Stimulated activated CD8-positive, alpha-beta memory T cell treated with anti-CD3 and anti-CD28 coated beads, Interleukin-15, amount 100 ng/mL, for 48 hours (primary cell): Measurements from ENCODE around the gene PRODH2.

ENCODE experiments used
- DNase-seq, 2 donors: peaks; one replicate each; pipeline ENCODE4 v3.0.0-alpha.2; 2020; ENCODE audit warnings: low read depth in 2 of 2

PRODH2 gene, protein sequence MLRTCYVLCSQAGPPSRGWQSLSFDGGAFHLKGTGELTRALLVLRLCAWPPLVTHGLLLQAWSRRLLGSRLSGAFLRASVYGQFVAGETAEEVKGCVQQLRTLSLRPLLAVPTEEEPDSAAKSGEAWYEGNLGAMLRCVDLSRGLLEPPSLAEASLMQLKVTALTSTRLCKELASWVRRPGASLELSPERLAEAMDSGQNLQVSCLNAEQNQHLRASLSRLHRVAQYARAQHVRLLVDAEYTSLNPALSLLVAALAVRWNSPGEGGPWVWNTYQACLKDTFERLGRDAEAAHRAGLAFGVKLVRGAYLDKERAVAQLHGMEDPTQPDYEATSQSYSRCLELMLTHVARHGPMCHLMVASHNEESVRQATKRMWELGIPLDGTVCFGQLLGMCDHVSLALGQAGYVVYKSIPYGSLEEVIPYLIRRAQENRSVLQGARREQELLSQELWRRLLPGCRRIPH

DNA sequence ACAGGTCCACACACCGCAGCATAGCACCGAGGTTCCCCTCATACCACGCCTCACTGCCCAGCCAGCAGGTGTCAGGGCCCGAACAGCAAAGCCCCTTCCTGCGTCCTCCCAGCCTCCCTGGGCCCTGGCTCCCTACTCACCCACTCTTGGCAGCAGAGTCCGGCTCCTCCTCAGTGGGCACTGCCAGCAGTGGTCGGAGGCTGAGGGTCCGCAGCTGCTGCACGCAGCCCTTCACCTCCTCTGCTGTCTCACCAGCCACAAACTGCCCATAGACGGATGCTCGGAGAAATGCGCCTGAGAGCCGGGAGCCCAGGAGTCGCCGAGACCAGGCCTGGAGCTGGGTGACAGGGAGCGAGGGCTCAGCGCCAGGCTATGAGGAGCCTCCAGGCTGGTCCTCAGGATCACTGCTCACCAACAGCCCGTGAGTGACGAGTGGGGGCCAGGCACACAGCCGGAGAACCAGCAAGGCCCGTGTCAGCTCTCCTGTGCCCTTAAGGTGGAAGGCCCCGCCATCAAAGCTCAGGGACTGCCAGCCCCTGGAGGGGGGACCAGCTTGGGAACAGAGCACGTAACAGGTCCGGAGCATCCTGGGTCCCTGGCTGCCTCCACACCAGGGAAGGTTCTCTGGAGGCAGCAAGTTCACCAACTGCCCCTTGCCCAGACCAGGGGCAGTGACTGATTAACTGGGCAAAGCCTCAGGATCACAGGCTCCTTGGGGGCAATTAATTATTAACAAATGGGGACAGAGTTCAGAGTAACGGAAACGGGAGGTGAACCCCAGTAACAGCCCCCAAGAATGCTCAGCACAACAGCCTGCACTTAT, at the start of gene PRODH2:
Gene PRODH2 (minus strand): TSS at position 626 of the 823 bp plus-strand sequence. CDS start 40 bp downstream, at position 586.
- DNase-seq, result no peak

DNA sequence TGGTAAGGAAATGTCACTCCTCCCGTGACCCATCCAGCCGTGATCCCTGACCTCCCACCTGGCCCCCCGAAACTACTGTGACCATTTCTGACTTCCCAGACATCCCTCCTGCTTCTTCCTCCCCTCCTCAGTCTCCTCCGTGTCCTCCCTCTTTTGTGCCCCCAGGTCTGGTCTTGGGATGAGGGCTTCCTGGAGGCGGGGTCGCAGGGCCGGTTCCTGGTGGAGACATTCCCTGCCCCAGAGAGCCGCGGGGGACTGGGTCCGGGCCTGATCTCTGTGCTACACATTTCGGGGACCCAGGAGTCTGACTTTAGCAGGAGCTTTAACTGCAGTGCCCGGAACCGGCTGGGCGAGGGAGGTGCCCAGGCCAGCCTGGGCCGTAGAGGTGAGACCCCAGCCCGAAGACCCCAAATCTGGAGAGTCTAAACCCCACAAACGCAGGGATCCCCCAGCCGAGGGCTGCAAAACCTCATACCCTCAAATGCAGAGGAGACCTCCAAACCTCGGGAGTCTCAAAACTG, 49.1 kb upstream of the PRODH2 start:
- no peak for DNase-seq

DNA sequence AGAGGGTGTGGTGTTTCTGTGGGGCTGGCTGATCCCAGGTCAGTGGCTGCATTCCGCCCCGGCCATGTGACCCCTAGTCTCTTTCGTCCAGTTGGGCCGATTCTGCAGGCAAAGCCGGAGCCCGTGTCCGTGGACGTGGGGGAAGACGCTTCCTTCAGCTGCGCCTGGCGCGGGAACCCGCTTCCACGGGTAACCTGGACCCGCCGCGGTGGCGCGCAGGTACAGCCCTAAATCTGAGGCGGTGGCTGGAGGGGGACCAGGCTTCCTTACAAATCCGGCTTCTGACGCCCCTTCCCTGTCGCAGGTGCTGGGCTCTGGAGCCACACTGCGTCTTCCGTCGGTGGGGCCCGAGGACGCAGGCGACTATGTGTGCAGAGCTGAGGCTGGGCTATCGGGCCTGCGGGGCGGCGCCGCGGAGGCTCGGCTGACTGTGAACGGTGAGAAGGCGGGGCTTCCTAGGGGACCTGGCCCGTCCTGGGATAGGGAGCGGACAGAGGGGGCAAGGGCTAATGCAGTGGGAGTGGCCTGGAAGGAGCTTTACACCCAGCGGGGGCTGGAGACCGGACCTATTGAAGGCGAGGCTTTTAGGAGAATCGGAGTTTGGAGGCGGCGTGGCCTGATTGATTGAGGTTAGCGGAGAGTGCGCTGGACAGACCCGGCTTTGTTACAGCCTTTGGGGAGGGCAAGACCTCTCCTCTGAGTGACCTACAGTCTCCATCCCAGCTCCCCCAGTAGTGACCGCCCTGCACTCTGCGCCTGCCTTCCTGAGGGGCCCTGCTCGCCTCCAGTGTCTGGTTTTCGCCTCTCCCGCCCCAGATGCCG, 48.4 kb upstream of the PRODH2 start:
- no peak for DNase-seq

DNA sequence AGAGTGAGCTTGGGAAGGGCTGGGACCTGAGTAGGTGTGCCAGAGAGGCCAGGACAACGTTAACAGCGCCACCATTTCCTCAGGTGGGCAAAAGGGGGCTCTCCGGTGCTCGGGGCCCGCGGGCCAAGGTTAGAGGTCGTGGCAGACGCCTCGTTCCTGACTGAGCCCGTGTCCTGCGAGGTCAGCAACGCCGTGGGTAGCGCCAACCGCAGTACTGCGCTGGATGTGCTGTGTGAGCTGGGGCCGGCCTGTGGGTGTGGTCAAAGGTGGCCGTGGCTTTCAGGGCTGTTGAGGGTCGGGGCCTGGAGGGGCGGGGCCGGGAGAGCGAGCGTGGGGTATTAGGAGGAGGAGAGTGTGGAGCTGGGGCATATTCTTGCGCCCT, 47.8 kb upstream of the PRODH2 start:
- DNase-seq, result no peak

DNA sequence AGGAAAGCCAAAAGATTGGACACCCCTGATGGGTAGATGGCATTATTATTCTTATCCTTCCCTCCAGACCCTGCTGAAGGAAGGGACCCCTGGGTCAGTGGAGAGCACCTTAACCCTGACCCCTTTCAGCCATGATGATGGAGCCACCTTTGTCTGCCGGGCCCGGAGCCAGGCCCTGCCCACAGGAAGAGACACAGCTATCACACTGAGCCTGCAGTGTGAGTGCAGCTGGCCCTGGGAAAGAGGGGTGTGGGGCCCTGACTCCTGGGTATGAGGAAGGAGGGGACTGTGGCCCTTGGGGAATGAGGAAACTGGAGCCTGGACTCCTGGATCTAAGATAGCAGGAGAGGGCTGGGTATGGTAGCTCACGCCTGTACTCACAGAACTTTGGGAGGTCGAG, 46.8 kb upstream of the PRODH2 start:
- DNase-seq, result no peak

DNA sequence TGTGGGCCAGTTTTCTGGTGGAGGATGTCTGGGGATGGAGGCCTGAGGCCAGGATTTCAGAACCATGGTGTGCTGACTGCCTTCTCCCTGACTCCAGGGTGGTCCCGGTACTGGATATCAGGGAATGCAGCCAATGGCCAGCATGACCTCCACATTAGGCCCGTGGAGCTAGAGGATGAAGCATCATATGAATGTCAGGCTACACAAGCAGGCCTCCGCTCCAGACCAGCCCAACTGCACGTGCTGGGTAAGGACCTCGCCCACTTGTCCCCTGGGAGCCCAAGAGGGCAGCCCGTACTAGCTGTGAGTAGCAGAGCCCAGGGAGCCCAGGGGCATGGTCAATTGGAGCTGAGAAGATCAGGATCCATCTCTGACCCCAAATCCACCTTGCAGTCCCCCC, 45.7 kb upstream of the PRODH2 start:
- no peak for DNase-seq

DNA sequence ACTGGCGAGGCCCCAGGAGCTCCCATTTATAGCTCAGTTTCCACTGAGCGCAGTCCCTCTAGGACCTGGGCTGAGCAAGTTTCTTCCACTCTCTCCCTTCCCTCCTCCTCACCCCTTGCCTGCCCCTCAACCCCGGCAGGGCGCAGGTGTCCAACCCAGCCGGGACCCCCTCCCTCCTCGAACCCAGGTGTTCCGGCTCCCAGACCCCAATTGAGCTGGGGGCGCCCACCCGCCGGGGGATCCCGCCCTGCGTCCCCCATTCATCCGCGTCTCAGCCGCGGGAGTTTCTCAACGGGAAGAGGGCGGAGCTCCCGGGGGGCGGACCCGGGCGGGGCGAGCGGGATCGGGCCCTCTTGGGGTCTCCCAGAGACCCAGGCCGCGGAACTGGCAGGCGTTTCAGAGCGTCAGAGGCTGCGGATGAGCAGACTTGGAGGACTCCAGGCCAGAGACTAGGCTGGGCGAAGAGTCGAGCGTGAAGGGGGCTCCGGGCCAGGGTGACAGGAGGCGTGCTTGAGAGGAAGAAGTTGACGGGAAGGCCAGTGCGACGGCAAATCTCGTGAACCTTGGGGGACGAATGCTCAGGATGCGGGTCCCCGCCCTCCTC, 44.0 kb upstream of the PRODH2 start, which contains the start of gene KIRREL2:
Gene KIRREL2 (plus strand): TSS at position 366 of the 604 bp plus-strand sequence. CDS start 209 bp downstream, at position 575.
- no peak for DNase-seq

DNA sequence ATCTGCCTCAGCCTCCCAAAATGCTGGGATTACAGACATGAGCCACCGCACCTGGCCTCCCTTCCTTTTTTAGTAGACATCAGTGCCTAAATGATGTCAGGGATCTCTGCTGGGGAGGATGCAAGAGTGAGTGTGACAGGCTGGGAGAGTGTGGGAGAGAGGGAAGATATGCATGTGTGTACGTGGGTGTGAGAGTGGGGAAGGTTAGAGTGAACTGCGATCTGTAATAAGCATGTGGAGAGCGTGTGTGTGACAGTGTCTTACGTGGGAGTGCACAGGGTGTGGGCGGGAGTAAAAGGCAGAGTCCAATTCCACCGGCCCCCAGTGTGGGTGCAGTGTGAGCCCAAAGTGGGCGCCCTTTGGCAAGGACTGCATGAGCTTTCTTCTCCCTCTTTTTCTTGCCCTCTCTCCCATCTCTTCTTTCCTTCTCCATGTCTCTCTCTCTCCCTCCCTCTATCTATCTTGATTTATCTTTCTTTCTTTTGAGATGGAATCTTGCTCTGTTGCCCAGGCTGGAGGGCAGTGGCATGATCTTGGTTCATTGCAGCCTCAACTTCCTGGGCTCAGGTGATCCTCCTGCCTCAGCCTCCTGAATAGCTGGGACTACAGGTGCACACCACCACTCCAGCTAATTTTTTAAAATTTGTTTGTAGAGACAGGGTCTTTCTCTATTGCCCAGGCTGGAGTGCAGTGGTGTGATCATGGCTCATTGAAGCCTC, 40.6 kb upstream of the PRODH2 start:
- no peak for DNase-seq

DNA sequence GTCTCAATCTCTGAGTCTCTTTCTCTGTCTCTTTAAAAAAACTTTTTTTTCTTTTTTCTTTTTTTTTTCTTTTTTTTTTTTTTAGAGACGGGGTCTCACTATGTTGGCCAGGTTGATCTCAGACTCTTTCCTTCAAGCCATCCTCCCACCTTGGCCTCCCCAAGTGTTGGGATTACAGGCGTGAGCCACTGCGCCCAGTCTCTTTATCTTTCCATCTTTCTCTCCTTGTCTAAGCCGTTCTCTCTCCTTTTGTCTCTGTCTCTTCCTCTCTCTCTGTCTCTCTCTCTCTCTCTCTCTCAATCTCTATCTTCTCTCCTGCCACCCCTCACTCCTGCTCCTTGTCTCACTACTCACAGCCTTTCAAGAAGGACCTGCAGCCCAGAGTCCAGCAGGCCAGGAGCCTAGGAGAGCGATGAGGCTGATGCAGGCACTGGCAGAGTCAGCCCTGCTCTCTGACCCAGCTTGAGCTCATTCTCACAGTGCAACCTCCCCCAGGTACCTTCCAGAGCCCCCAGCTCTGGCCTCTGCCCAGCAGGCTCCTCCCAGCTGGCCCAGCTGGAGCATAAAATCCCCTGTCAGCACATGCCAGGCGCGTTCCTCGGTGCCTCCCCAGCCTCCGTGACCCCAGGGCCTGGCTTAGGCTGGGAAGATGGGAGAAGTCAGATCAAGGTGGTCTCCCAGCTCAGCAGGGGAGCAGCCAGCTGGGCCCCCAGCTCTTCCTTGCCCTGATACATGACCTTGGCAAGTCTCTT, 39.6 kb upstream of the PRODH2 start, which contains the start of gene NPHS1:
Gene NPHS1 (minus strand): TSS at position 476 of the 752 bp plus-strand sequence. CDS start 667 bp downstream, outside the sequence.
- DNase-seq, result no peak

DNA sequence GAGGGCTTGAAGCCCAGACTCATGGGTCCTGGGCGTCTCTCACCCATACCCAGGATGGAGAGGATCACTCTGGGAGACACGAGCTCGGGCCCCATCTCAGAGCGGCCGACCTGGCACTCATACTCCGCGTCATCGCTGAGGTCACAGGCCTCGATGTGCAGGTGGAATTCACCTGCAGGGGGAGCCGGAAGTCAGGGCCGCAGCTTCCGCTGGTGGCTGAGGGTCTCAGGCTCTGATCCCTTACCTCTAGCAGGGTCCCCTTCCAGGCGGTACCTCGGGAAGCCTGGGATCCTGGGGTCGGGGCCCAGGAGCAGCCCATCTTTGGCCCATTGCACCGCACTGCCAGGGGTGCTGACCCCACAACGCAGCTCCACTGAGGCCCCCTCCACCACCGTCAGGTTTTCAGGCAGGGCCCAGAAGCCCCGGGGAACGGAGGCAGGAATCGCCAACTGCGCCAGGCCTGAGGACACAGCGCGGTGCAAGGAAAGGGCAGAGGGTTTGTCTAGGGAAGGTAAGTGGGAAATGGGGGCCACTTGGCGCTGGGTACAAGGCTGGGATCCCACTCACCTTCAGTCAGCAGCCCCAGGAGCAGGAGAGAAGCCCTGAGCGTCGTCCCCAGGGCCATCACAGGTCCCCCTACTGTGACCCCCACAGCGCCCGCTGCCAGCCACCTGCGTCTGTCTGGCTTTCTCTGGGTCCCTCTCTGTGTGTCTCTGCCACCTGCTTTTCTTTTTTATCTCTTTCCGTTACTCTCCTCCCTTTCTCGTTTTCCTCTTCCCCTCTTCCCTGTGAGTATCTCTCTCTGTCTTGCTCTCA, 38.8 kb upstream of the PRODH2 start:
- DNase-seq, result no peak

DNA sequence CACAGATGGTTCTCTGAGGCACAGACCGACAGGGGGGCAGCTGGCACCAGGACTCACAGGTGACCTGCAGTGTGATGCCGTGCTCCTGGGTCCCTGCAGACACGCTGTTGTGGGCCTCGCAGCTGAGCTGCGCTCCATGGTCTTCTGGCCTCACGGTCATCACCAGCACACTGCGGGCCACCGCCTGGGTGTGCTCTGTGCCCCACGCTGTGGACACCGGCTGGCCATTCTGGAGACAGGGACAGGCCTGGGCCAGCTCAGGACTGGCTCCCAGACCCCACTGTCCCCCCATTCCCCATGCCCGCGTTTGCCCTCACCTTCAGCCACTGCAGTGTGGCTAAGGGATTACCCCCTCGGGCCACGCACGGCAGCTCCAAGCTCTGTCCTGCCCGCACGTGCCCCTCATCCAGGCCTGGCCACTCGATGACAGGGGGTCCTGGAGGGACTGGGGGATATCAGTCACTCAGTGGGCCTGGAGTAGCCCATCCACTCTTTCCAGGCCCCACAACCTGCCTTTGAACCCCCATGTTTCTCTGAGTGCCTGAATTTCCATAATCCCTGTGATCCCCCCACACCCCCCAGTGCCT, 36.4 kb upstream of the PRODH2 start:
- no peak for DNase-seq

DNA sequence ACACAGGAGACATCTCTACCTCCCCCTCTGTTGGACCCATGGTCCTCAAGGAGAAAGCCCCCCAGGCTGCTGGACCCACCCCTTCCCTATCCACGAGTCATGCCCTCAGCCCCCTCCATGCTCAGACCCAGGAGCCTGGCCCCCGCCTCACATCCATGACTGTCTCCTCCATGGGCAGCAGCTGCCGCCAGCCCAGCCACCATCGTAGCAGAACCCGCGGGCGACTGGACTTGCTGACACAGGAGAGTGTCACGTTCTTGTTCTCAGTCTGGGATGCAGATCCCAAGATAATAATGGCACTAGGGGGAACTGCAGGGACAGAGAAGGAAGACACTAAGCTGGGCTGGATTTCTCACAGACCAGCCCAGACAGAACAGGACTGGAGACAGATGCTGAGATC, 35.8 kb upstream of the PRODH2 start:
- no peak for DNase-seq

DNA sequence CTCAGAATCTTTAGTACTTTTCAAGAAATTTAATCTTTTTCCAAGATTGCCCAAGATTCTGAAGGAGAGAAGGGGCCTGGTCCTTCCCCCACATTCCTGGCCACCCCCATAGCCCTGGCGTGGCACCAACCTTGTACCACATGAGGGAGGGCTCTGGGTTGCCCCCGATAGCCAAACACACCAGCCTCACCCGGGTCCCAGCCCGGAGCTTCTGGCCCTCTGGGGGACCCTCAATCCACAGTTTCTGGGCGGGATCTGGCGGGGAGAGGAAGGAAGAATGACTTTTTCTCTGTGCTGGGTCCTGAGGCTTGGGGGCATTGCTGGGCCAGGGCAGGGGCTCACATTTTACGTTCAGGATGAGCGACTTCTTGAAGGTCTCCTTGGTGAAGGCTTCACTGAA, 35.3 kb upstream of the PRODH2 start:
- DNase-seq, result no peak

DNA sequence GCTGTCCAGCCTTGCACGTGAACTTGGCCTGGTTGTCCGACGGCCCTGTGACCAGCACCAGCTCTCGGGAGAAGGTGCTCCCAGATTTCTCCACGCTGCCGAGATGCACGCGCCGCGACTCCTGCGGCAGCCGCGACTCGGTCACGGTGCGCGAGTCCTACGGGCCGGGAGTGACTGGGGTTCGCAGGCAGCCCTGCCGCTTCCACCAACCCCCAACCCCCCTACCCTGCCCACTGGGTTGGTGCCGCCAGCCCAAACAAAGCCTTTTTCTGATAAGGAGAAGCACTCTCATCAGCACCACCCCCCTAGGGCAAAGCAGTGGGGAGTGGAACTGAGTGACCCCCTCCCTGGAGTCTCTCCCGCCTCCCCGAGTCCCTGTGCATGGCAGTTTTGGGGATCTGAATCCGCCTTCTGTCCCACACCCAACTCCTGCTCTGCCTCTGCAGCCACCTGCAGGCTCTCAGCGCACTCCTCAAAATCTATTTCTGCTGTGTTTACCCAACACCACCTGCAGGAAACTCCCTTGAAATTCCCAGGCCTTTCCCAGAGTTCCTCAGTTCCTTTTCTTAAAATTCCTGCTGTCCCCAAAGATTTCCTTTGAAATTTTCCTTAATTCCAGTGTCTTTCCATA, 33.5 kb upstream of the PRODH2 start:
- no peak for DNase-seq

DNA sequence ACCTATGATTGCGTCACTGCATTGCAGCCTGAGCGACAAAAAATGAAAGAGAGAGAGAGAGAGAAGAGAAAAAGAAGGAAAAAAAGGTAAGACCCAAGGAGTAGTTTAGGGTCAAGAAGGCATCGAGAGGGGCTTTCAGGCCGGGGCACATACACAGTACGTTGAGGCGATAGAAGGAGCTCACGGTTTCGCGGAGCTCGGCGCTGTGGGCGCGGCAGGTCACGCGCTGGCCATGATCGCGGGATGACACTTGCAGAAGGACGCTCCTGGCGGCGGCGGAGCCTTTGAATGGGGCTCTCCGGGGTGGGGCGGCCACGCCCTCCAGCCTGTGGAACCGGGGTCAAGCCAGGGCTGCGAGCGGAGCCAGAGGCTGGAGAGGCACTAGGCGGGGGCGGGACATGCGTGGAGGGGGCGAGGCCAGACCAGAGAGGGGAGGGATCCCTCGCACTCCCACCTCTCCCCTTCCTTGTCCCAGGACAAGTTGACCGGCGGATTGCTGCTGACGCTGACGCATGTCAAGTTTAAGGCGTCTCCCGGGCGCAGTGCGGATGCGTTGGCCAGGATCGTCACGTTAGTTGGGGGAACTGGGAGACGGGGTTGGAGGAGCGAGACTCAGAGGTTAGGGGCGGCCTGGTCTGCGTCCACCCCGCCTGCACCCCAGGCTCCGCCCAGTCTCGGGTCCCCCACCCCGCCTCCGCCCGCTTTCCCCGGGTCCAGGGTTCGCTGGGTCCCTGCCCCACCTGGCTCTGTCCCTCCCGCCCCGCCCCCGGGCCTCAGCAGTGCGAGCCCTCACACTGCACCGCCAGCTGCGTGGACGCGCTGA, 32.8 kb upstream of the PRODH2 start:
- no peak for DNase-seq

DNA sequence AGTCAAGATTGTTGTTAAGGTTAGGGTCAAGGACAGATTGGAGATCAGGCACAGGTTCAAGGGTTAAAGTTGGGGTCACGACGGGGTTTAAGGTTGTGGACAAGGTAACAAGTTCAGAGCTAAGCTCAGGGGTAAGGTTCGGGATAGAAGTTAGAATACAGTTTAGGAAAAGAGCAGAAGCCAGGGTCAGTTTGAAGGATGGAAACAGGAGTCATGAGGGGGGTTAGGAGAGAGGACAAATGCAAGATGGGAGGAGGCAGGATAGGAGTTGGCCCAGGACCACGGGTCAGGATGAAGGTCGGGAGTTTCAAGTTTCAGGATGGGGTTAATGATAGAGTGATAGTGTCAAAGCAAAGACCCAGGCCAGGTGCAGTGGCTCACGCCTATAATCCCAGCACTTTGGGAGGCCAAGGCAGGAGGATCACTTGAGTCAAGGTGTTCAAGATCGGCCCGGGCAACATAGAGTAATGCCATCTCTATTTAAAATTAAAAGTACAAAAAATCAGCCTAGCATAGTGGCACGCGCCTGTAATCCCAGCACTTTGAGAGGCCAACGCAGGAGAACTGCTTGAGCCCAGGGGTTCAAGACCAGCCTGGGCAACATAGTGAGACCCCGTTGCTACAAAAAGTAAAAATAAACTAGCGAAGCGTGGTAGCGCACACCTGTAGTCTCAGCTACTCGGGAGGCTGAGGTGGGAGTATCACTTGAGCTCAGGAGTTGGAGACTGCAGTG, 32.0 kb upstream of the PRODH2 start:
- DNase-seq, result no peak
